HG02840 (cell line): Measurements from ENCODE around the gene SELENOT.
A peak's percentile ranks its signal among the peaks of the same experiment; 100 is the strongest.
"Not testable (repeated sequence)": the region's sequence is repeated elsewhere in the genome, so short reads cannot be mapped to it uniquely, and the experiment has no call there.

ENCODE experiments used
- ATAC-seq: cut with Tn5 transposase; IDR thresholded peaks from one replicate; pipeline ENCODE4 v1.9.1; 2021; ENCODE audit warnings: mild to moderate bottlenecking, moderate library complexity, moderate number of reproducible peaks; ENCODE audit not compliant: unreplicated experiment, low FRiP score

SELENOT gene, protein sequence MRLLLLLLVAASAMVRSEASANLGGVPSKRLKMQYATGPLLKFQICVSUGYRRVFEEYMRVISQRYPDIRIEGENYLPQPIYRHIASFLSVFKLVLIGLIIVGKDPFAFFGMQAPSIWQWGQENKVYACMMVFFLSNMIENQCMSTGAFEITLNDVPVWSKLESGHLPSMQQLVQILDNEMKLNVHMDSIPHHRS

DNA sequence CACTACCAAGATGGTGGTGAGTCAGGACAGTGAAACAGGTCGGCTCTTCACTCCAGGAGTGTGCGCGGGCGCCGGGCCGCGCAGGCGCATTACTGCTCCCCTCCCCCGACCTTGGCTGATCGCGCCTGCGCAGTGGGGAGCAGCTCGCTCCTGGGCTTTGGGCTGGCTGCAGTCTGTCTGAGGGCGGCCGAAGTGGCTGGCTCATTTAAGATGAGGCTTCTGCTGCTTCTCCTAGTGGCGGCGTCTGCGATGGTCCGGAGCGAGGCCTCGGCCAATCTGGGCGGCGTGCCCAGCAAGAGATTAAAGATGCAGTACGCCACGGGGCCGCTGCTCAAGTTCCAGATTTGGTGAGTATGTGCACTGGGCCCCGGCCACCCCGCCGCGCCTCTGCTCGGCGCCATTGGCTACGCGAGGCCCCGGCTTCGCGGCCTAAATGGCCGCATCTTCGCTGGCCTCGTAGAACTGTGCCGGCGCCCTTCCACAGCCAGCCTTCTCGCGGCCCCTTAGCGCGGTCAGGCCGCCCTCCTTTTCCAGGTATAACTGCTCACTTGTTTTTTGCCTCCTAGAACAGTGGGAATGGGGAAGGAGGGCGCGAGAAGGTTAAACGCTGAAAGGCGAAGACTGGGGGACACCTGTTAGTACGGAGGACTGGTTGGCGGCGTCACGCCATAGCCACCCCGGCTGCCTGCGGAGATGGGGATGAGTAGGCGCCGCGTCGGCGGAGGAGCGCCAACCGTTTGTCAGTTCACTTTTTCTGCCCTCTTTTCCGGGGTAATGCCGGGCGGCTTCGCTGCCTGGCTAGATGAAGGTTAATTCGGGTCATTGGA, at the start of gene SELENOT:
TSS of gene SELENOT (plus strand) at position 169 of the 827 bp plus-strand sequence. CDS start at position 211, 42 bp downstream.
- peak; percentile 63 for ATAC-seq

DNA sequence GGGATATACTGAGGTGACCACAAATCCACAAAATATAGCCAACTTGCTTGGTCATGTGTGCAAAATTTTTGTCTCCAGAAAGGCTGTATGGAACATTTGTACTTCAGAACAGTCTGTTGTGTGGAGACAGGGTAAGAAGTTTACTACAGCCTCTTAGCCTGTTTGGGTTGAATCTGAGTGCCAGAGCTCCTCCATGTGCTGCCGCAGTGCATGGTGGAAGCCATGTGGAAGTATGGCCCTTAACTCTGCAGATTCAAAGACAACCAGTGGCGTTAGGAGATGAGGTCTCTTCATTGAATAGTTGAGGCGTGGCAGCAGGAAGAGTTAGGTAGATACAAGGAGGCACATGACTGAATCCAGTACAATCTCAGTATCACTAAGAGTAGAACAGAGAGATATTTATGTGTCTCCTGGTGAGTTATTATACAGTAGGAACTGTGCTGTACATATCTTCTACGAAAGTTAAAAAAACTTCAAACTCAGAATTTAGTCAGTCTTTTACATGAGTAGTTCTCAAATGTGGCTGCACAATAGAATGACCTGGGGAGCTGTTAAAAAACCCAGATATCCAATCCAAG, 47.2 kb upstream of the SELENOT start:
- no peak for ATAC-seq

DNA sequence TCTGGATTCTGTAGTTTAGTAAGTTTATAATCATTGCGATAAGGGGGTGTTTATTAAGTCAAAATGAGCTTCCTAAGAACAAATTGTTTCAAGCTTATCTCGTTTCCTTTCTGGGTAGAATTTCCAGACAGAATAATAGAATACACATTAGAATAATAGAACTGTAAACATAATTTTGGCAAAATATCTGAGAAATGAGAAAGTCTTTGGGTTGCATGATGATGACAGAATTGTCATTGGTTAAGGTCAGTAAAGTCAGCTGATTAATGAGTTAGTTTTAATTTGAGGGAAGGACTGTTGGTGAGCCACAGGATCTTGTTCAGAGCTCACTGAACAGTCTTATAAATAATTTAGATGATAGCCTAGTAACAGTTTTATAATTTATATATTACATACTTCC, 46.3 kb upstream of the SELENOT start:
- no peak for ATAC-seq

DNA sequence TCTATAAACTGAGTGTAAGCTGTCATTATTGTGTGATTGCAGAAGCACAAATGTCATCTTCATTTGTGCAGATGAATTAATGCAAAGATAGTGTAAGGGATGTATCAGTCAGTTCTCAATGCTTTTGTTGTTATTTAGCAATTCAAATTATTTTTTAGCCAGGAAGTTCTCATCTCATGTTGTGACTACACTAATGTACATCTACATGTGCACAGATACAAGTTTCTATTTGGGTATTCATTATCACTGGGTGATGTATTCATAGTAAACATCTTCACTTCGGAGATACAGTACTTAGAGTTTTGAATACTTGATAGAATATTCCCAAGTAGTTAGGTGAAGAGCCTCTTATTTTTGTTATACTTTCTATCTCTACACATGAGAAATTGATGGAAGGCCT, 45.4 kb upstream of the SELENOT start:
- no peak for ATAC-seq

DNA sequence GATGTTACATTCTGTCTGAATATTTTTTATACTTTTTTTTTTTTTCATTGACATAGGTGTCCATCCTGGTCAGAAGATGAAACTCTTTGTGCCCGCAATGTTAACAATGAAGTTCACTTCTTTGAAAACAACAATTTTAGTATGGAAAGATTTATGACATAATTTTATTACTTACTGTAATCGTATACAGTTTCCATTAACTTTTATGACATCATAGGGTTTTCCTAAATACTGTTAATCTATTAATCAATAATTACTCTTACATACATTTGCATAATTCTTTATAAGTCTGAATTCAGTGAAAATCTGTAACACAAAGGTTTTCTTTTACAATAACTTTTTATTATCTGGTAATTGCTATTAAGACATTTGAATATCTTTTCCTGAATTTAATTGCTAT, 38.9 kb upstream of the SELENOT start:
- no peak for ATAC-seq

DNA sequence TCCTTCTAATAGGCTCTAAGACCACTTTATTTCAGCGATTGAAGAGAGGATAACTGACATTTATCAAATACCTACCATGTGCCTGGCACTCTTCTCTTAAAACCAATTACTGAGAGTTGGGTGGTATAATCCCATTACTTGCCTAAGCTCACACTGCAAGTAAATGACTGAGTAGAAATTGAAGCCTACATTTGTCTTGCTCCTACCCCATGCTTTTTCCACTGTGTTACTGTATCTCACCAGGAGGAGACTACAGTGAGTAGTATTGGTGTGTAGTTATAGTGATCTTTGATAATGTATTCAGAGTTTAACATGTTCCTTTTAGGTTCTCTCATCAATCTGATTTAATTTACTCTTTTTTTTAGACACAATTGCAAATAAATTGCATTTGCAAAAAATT, 35.8 kb upstream of the SELENOT start:
- ATAC-seq: no peak

DNA sequence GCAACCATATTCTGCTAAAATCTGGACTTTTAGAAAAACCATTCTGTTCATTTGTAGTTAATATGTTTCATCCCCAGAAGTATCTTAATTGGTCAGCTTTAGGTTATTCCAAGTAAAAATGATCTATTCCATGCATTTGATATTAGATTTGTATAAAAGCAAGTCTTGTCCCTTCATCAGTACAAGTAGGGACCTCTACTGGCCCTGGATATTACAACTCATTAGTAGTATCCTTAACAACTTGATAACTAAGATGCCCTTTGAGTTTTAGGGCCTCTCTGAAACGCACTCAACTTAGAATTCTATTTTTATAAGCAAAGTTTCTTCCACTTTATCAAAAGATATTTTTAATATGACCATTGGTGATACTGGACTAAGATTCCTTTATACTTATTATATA, 25.3 kb upstream of the SELENOT start:
- ATAC-seq: no peak

DNA sequence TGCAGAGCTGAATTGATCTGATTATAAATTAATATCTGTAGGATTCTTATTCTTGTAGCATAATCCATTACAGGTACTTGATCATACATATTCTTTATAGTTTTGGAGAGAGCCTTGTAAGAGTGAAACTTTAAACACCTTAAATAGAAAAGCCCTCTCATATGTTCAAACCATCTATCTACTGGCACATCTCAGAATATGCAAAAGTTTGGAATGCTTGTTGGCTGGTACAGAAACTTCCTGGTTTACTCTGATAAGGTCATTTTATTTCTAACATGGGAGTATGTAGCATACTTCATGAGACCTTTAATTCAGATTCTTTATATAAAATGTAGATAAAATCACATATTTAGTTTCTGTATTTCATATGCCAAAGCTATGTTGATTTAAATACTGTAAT, 21.9 kb upstream of the SELENOT start:
- ATAC-seq: no peak

DNA sequence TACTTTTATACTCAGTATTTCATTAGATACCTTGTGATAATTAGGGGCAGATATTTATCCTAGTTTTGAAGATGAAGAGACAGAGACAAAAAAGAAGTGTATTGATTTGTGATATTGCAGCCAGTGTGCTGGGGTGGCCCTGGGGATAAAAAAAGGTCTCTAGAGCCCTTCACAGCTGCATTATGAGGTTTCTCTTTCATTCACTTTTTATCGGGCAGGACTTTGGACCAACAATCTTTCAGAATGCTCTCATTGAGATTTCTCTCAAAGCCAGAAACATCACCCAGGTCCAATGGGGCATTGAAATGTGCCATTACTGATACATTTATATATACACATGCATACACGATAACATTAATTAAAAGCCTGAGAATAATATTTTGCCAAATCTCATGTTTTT, 20.5 kb upstream of the SELENOT start:
- ATAC-seq: peak; percentile 47

DNA sequence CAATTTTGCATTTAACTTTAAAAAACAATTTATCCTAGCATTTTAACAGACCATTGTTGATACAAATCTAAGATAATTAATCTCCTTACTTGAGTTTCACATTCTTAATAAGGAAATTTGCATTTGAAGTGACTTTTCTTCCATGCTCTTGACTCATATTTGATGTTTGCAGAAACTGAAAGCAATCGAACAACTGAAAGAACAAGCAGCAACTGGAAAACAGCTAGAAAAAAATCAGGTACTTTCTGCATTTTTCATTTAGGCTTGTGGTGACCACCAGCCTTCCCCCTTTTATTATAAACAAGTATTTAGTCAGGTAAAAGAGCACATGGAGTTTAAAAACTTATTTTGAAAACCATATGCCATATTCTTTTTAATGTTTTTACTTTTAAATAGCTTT, 20.1 kb upstream of the SELENOT start:
- peak; percentile 74 for ATAC-seq

DNA sequence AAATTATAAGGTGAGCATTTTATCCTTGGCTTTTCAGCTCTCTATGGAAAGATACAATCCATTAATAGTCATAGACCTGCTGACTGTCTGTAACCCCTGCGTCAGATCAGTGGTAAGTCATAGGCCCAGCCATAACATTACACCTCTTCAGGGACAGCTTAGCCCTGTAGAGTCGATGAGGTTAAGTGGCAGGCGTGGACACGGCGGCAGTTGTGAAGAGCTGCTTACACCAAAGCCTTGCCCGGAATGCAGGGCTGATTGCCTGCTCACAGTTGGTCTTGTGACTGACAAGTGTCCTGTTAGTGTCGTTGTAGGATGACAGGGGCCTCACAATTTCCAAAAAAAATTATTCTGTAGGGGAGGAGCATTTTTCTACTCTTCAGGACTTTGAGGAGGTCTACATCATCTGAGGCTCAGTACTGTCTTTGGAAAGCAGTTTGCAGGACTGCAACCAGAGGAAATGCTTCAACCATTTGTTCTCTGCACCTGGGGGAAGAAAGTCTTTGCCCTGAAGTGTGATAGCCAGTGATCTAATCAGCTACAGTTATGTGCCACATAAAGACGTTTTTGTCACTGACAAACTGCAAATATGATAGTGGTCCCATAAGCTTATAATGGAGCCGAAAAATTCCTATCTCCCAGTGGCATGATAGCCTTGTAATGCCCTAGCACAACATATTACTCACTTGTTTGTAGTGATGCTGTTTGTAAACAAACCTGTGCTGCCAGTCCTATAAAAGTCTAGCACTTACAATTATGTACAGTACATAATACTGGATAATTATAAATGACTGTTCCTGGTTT, 14.9 kb upstream of the SELENOT start:
- no peak for ATAC-seq

DNA sequence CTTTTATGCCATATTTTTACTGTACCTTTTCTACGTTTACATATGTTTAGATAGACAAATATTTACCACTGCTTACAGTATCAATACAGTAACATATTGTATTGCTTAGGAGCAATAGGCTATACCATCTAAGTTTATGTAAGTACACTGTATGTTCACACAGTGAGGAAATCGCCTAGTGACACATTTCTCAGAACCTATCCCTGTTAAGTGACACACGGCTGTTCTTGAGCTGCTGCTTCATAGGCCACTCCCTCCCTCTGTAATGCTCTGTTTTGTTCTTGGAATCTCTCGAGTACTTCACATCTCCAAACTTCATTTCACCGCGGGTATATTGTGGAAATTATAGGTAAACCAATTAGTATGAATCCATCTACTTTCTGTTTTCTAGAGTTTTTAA, 13.4 kb upstream of the SELENOT start:
- no peak for ATAC-seq

DNA sequence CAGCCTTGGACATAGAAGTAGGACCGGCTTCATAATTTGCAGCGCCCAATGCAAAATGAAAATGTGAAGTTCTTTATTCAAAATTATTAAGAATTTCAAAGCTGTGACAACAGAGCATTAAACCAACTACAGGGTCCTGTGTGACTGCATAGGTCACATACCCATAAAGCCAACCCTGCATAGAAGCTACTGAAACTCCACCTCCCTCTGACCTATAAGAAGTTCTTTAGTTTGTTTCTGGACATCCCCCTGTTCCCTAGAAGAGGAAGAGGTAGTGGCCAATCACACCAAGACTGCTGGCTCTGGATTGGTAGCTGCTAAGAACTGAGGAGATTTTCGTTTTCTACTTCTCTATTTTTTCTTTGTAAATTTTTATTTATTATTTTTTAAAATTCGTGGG, 9.0 kb upstream of the SELENOT start:
- ATAC-seq: no peak

DNA sequence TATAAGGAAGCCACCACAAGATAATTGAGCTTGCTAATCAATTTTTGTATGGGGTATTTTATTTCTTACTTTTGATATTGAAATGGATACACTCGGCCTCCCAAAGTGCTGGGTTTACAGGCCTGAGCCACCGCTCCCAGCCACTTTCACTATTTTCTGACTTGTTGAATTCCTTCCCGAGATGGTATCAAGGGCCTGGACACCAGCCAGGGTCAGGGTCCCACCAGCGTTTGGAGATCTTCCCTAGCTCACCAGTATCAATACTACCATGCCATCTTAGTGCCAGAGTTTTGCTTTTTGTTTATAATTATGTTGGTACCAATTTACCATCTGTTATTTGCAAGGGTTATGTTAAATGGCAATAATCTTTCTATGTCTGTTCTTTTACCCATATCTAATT, 5.5 kb upstream of the SELENOT start:
- no peak for ATAC-seq

DNA sequence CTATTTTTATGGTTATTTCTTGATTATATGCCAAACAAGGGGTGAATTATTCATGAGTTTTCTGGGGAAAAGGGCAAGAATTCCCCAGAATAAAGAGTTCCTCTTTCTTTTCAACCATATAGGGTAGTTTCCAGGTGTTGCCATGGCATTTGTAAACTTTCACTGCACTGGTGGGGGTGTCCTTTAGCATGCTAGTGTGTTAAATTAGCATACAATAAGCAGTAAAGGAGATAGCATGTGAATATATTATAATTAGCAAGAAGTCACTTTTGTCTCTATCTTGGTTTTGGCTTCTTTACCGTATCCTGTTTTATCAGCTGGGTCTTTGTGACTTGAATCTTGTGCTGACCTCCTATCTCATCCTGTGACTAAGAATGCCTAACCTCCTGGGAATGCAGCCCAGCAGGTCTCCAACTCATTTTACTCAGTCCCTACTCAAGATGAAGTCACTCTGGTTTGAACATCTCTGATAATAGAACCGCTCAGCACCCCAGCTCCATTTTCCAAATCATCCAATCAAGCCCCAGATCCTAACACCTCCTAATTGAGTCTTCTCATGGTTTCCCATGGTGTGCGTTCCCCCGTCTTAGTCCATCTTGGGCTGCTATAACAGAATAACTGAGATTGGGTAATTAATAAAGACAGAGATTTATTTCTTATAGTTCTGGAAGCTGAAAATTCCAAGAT, 3.4 kb upstream of the SELENOT start:
- no peak for ATAC-seq

DNA sequence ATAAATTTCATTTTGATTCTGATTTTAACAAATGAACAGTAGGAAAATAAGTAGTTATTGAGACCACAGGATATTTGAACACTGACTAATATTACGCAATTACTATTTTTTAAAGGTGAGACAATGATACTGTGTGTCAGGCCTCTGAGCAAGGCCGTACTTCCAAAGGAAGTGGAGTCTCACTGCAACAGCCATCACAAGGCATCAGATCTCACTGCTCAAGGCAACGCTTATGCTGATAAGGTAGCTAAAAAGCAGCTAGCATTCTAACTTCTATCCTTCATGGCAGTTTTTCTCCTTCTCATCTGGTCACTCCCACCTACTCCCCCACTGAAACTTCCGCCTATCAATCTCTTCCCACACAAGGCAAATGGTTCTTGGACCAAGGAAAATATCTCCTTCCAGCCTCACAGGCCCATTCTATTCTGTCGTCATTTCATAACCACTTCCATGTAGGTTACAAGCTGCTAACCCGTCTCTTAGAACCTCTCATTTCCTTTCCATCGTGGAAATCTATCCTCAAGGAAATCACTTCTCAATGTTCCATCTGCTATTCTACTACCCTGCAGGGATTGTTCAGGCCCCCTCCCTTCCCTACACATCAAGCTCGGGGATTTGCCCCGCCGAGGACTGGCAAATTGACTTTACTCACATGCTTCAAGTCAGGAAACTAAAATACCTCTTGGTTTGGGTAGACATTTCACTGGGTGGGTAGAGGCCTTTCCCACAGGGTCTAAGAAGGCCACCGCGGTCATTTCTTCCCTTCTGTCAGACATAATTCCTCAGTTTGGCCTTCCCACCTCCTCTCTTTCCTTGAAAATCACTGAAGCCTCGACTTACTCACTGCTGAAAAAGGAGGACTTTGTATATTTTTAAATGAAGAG, 2.2 kb upstream of the SELENOT start:
- ATAC-seq: not testable (repeated sequence)

DNA sequence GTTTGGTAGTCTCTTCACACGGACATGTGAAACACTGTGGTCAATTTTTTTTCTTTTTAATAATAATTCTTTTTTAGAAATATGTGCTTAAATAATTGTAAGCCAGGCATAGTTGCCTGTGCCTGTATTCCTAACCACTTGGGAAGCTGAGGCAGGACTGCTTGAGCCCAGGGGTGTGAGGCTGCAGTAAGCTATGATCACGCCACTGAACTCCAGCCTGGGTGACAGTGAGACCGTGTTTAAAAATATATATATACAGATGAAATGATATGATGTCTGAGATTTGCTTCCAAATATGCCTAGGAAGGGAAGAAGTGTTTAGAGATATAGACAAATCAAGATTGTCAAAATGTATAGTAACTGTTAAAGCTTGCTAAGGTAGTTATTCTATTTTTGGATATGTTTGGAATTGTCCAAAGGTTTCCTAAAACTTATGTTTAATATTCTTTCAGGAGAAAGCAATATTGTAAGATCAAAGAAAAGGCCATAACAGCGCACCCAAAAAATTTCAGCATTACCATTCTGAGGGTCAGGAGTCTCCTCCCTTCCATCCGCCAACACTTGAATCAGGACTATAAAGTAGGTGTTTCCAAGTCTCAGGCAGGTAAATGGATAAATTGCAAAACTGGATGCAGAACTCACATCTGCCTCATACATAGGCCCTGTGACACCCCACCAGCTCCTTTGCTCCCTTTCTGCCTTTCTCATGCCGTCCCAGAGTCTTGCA, 532 bp upstream of the SELENOT start:
- ATAC-seq: peak; percentile 14

DNA sequence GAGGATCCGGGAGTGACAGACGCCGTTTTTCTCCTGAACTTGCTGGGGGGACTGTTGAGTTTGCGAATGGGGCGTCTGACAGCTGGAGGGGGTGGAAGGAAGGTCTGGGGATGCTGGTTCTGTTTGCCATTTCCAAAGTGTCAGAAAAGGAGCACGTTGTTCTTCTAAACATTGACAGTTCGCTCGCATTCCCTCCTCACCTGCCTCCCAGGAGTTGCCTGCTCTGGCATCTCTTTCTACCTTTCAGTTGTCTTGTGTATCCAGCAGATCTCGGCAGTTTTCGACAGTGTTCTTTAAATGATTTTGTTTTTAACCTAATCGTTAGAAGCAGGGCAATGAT, 829 bp downstream of the SELENOT start:
- no peak for ATAC-seq
